Measurements from ENCODE around the gene PSMC5. TPM values are rescaled to one million over a fixed set of nuclear protein-coding genes. Genes with fewer than 3 reads are reported as not detected.

PSMC5 gene
- total and polyA plus RNA-seq, 9 of the 15 experiments (the other 6 are each of a cell fraction or from before 2014, with no cell fraction given): 89.2 to 393 (median 161) TPM

DNA sequence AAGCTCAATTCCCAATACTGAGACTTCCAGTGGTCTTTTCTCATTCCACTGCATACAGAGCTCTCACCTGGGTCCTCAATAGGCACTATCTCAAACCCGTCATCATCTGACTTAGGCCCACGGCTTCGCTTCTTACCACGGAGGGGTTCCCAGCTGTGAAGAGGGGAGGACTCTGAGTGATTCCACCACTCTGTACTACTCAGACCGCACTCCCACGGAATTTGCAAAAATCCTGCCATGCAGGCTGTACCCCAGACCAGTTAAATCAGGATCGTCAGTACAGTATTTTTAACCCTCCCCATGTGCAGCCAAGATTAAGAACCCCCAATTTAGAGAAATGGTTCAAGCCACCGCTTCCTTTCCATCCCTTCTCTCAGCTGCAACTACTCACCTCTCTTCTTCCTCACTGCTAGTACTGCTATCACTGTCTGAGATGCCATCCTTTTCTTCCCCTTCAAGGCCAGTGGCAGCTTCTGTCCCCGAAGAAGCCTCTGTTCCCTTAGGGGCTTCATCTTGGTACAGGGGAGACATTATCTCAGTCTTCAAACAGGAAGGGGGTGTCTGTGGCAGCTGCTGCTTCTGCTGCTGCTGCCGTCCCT is 6.2 kb upstream of the PSMC5 start:
- peaks cover 0 to 4% of the 10 kb centered on the region in 2 experiments; a peak in 3 of 5 replicates for H3K4me1 ChIP-seq (replicated peaks in 1 of 2; ENCODE audit: control insufficient read depth in 2 of 2, insufficient read depth in 2 of 2, low read length in 2 of 2)
- no peak overlapping the region; a peak in 1 of 4 replicates for H3K9ac ChIP-seq (ENCODE audit: insufficient read depth in 1 of 2, low read depth in 2 of 2, low read length in 2 of 2)
- 87% methylated on average over 10 of the region's 10 CpGs for WGBS (ENCODE audit: insufficient coverage, low coverage, missing lambda C conversion rate)
- peaks cover 6% of the 10 kb centered on the region; the same call in 1 of the 2 replicates for H4K20me1 ChIP-seq (replicated peaks; ENCODE audit: control insufficient read depth, insufficient read depth, low read length)
- DNase-seq (ENCODE audit: extremely low read depth in 1 of 4, low spot score in 3 of 4): no peak
- peaks cover 99% of the 10 kb centered on the region for H3K36me3 ChIP-seq (ENCODE audit: control insufficient read depth, insufficient read depth, low read length)
- POLR2A ChIA-PET: interaction anchor here (0.6 to 2.0 kb wide), 9 partner anchors 8 to 195 kb away, joined by 3 to 6 read pairs (median 5); partner anchors contain the start of genes CCDC47 and DDX42
- H3K79me2 ChIP-seq (ENCODE audit: control insufficient read depth, insufficient read depth, low read length): peaks cover 10% of the 10 kb centered on the region
- H3K27ac ChIP-seq (ENCODE audit: extremely low read depth, low read depth, low read length): no peak overlapping the region
- no peak overlapping the region for H3K4me2 ChIP-seq (ENCODE audit: insufficient read depth, low read length)
- H3K27me3 ChIP-seq (ENCODE audit: control insufficient read depth in 2 of 2, insufficient read depth in 2 of 2, low read length in 2 of 2): no peaks in the 10 kb centered on the region
- no peak overlapping the region for H2AFZ ChIP-seq (ENCODE audit: low read depth, low read length)
- in situ Hi-C loops (cut with MboI) (no loop called here), intact Hi-C loops (cut with micrococcal nuclease) (no loop called here)
- no peaks in the 10 kb centered on the region for H3K9me3 ChIP-seq (replicated peaks; ENCODE audit: control insufficient read depth, insufficient read depth, low read depth, low read length)
- no TSS peak for BruUV-seq (replicated peaks)
- CTCF ChIA-PET (ENCODE audit: low intra/inter-chr PET ratio): no interaction called here
- TF ChIP-seq, protein P1, sequence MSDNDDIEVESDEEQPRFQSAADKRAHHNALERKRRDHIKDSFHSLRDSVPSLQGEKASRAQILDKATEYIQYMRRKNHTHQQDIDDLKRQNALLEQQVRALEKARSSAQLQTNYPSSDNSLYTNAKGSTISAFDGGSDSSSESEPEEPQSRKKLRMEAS (CRISPR knock-in tag; IDR thresholded peaks at IDR 0.05): no peak
- TF ChIP-seq MXD1 (CRISPR knock-in tag; IDR thresholded peaks at IDR 0.05; ENCODE audit: borderline replicate concordance, poor library complexity, severe bottlenecking): no peak
- TF ChIP-seq CBFA2T2 (conservative IDR thresholded peaks at IDR 0.05): no peak
- TF ChIP-seq POLR2A (conservative IDR thresholded peaks at IDR 0.05): peak; percentile 63; the same call in 1 of the 2 replicates
- no peak for TF ChIP-seq ZNF717 (CRISPR knock-in tag; IDR thresholded peaks at IDR 0.05)
- no peak for TF ChIP-seq MLLT1 (IDR thresholded peaks at IDR 0.05)
- TF ChIP-seq FOSL1 (tag; conservative IDR thresholded peaks at IDR 0.05): no peak
- TF ChIP-seq FOXA1 (IDR thresholded peaks at IDR 0.05; ENCODE audit: borderline replicate concordance): no peak
- TF ChIP-seq, protein P2, sequence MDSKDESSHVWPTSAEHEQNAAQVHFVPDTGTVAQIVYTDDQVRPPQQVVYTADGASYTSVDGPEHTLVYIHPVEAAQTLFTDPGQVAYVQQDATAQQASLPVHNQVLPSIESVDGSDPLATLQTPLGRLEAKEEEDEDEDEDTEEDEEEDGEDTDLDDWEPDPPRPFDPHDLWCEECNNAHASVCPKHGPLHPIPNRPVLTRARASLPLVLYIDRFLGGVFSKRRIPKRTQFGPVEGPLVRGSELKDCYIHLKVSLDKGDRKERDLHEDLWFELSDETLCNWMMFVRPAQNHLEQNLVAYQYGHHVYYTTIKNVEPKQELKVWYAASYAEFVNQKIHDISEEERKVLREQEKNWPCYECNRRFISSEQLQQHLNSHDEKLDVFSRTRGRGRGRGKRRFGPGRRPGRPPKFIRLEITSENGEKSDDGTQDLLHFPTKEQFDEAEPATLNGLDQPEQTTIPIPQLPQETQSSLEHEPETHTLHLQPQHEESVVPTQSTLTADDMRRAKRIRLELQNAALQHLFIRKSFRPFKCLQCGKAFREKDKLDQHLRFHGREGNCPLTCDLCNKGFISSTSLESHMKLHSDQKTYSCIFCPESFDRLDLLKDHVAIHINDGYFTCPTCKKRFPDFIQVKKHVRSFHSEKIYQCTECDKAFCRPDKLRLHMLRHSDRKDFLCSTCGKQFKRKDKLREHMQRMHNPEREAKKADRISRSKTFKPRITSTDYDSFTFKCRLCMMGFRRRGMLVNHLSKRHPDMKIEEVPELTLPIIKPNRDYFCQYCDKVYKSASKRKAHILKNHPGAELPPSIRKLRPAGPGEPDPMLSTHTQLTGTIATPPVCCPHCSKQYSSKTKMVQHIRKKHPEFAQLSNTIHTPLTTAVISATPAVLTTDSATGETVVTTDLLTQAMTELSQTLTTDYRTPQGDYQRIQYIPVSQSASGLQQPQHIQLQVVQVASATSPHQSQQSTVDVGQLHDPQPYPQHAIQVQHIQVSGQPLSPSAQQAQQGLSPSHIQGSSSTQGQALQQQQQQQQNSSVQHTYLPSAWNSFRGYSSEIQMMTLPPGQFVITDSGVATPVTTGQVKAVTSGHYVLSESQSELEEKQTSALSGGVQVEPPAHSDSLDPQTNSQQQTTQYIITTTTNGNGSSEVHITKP (IDR thresholded peaks at IDR 0.05; ENCODE audit: partially characterized antibody): peak; percentile 87
- TF ChIP-seq POLR2AphosphoS2 (IDR thresholded peaks at IDR 0.05; ENCODE audit: low read length): peak; percentile 23; the same call in 1 of the 2 replicates
- no peak for TF ChIP-seq SRF (CRISPR knock-in tag; IDR thresholded peaks at IDR 0.05)
- no peak overlapping the region for H3K4me3 ChIP-seq
- FAIRE-seq: no peak
- ATAC-seq: peak; percentile 18
- no peaks in the 10 kb centered on the region for H3K9me1 ChIP-seq (ENCODE audit: control insufficient read depth, insufficient read depth, low read length)

All from K562 (cell line).